Putamen (tissue), 1 donor: ENCODE measurements around the gene DCAF12L1.

Experiments used
- DNase-seq: peaks from one replicate; pipeline ENCODE4 v3.0.0-alpha.2; 2016; ENCODE audit warnings: low spot score

Gene DCAF12L1

DNA sequence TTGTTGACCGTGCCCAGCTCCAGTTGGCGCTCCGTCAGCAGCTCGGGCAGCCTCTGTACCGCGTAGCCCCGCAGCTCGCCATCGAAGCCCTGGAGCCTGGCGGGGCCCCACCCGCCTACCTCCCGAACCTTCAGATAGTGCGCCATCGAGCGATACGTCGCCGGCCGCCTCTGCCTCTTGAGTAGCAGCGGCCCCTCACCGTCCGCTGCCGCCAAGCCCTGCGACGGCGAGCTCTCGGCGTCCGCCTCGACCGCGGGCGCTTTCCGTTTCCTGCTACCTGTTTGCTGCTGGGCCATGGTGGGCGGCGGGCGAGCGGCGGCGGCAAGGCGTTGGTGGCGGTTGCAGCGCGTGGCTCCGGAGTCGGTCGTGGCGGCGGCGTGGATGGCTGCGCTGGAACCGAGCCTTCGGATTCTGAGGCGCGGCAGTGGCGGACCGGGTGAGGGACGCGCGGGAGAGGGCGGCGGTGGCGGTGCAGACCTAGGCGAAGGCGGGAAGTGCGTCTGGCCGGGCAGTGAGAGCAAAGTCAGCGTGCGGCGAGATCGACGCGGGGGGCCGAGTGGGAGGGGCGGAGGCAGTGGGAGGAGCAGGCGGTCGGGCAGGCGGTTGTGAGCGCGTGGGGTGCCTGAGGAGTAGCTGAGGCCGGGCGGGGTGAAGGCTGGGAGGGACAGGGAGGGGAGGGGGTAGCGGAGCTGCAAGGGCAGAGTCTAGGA lies at the start of gene DCAF12L1:
Gene DCAF12L1, minus strand, starts transcription at position 502 of the 710 bp plus-strand sequence. Its CDS starts 206 bp downstream, at position 296.
- no peak for DNase-seq

DNA sequence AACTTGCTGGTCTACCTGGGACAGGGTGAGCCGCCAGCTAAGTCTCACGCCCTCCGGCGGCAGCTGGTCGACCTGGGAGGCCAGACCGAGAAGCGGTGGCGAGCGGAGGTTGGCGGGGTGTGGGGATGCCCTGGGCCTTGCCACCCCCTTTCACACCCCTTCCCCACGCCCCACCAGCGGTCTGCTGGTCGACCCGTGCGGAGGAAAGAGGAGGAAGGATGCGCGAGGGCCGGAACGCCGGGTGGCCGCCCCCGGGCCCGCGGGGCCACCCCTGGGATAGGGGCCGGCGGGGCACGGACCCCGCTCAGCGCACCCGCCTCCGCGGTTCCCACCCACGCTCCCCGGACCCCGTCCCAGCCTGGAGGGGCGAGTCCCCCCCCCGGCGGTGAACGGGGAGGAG lies 28.3 kb upstream of the DCAF12L1 start:
- DNase-seq, result no peak

DNA sequence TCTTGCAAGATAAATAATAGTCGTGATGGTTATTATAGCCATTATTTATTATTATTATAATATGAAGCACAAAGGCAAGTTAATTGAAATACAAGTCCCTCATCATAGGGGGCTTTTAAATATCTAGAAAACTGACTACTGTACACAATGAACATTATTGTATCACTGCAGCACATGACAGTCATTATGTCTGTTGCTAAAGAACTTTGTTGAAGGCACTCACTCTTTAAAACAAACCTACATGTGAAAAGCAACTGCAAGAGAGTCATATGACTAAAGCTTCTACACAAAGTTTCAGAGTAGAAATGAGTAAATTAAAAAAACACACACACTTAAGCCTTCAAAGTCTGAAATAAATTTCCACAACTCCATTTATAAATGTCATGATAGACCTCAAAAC lies 23.3 kb upstream of the DCAF12L1 start:
- DNase-seq, result no peak

DNA sequence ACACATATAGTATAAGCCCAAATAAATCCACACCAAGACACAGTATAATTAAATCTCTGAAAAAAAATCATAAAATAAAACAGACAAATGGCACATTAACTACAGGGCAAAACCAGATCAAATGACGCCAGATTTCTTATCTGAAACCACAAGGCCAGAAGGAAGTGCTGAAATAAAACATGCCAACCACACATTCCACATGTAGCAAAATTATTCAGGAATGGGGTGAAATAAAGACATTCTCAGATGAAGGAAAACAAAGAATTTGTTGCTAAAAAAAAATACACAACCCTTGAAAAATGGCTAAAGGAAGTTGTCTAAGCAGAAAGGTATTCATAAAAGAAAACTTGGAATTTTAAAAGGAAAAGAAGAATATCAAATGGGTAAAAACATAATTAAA lies 4.5 kb upstream of the DCAF12L1 start:
- DNase-seq, result no peak

DNA sequence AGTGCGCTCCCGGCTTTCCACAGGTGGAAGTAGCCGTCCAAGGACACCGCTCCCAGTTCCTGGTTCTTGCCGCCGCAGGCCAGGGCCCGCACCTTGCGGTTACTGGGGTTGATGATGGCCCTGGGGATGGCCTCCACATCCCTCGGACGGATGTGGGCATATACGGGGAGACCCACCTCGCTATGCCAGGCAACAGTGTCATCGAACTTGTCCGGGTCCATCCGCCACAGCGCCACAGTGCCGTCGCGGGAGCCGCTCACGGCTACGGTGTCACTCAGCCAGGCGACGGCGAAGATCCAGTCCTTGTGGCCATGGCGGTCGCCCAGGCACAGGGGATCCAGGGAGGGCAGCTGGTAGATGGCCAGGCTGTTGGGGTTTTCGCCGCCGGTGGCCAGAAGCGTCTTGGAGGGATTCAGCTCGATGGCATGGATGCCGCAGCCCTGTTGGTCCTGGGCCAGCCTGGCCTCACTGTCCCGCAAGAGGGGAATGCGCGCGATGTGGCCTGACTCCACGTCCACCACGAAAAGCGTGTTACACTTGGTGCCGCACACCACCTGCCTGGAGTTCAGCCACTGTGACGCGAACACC lies 795 bp downstream of the DCAF12L1 start:
- no peak for DNase-seq

DNA sequence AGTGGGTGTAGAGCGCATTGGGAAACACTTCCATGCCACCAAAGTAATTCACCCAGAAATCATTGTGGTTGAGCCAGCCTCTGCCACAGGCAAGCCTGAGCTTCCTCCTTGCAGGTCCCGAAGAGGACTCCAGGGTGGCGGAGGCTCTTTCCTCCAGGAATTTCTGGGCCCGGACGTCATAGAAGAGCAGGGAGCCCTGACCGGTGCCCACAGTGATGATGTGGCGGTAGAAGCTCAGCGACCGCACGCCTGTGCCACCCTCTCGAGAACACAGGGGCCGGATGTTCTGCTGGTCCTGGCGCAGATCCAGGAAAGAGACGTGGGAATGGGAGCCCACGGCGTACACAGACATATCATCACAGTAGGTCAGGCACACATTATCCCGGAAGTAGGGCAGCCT lies 1.3 kb downstream of the DCAF12L1 start:
- no peak for DNase-seq

DNA sequence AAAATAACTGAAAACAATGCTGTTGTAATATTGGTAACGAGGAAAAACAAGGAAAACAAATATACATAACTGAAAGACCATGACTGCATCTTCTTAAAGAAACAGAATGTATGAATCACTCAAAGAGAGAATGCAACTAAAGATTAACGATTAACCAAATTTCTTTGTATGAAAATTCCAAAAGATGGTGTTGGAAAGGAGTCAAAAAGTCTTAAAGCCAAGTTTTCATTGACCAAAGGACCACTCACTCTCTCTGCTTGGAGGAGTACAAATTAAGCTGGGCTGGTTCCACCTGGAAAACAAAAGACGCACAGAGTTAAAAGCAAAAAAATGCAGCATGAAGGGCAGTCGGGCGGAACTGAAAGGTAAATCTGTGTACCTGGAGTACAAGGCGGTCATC lies 1.8 kb downstream of the DCAF12L1 start:
- no peak for DNase-seq

DNA sequence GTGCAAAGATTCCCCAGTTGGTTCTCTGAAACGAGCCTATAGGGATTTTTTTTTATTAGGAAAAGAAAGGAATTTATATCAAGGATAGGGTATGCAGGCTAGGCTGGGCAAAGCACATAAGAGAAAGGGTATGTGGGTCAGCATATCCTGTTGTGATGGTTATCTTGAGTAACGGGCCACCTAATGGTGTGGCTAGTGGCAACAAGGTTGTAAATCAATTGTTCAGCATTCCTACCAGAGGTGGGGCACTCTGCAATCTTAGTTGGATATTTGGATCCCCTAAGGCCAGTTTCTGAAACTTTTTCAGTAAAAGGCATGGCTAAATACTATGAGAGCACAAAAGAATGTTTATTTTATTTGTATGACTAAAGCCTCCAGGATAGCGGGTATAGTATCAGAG lies 42.7 kb downstream of the DCAF12L1 start:
- no peak for DNase-seq
